Activated CD4-positive, alpha-beta T cell treated with anti-CD3 and anti-CD28 coated beads for 1 hour (primary cell): ENCODE data around the gene TUBGCP6.

Source experiments
- DNase-seq: peaks from one replicate; pipeline ENCODE4 v3.0.0-alpha.2; 2020

TUBGCP6 gene

GRCh38 chr22:50264104-50264745, 19.4 kb upstream of the TUBGCP6 start:
- DNase-seq: no peak

- no peak for DNase-seq
These were observed 18.3 kb upstream of the TUBGCP6 start for GRCh38 chr22:50262973-50263617.

GRCh38 chr22:50262460-50262911, 17.7 kb upstream of the TUBGCP6 start:
- no peak for DNase-seq

- no peak for DNase-seq
These were observed 17.0 kb upstream of the TUBGCP6 start, which contains the start of gene MAPK12 for GRCh38 chr22:50261615-50262459. TSS of gene MAPK12 (minus strand) at chr22:50261683. CDS start at chr22:50261509, 174 bp downstream.

- DNase-seq: no peak
These were observed 16.2 kb upstream of the TUBGCP6 start for GRCh38 chr22:50260801-50261614.

- DNase-seq: no peak
These were observed 15.6 kb upstream of the TUBGCP6 start for GRCh38 chr22:50260434-50260800.

GRCh38 chr22:50259302-50259701, 14.5 kb upstream of the TUBGCP6 start:
- no peak for DNase-seq

- DNase-seq: no peak
These were observed 13.8 kb upstream of the TUBGCP6 start for GRCh38 chr22:50258361-50259292.

GRCh38 chr22:50257451-50258360, 12.9 kb upstream of the TUBGCP6 start:
- no peak for DNase-seq

GRCh38 chr22:50257041-50257440, 12.2 kb upstream of the TUBGCP6 start:
- DNase-seq: no peak

- no peak for DNase-seq
These were observed 11.5 kb upstream of the TUBGCP6 start for GRCh38 chr22:50256258-50256862.

GRCh38 chr22:50255607-50256006, 10.8 kb upstream of the TUBGCP6 start:
- no peak for DNase-seq

- no peak for DNase-seq
These were observed 10.3 kb upstream of the TUBGCP6 start for GRCh38 chr22:50255099-50255498.

GRCh38 chr22:50253941-50254340, 9.1 kb upstream of the TUBGCP6 start:
- no peak for DNase-seq

GRCh38 chr22:50253046-50253915, 8.5 kb upstream of the TUBGCP6 start:
- no peak for DNase-seq

- DNase-seq: peak; percentile 63
These were observed 7.5 kb upstream of the TUBGCP6 start for GRCh38 chr22:50252082-50253045.

GRCh38 chr22:50251477-50252081, 6.8 kb upstream of the TUBGCP6 start:
- DNase-seq: no peak
